K562 (cell line): ENCODE results near the gene LAMP1. TPM values are rescaled to one million over a fixed set of nuclear protein-coding genes. Genes with fewer than 3 reads are reported as not detected.

Experiments used
- ATAC-seq: fragments of 200-7000 bp; cut with Tn5 transposase; 3 replicates; pipeline ENCODE4 v1.9.1; 2020; ENCODE audit warnings: moderate library complexity
- BruUV-seq: library from RNA; stranded (reverse); fragments of 400-500 nt; replicated peaks from 2 replicates; lab custom pipeline; 2021; lab: Mats Ljungman, UMichigan
- CTCF ChIA-PET: fragments of 300-600 bp; formaldehyde crosslinking; extraction: SDS; loops from one replicate; lab custom pipeline; 2021; ENCODE audit warnings: low intra/inter-chr PET ratio; lab: Yijun Ruan, JAX
- POLR2A ChIA-PET: fragments of 300-600, 350-650 bp; sonication (Branson Sonifier 250); formaldehyde crosslinking; extraction: SDS; loops from one replicate; lab custom pipeline; 2021; ENCODE audit warnings: antibody characterized with exemption, inconsistent platforms; lab: Yijun Ruan, JAX
- DNase-seq, 4 experiments: peaks; one replicate each; pipeline versions ENCODE4 v3.0.0 to v3.0.0-alpha.2; 2011 to 2018; ENCODE audit warnings: low spot score in 3 of 4, mixed read lengths in 3 of 4; ENCODE audit errors: extremely low read depth in 1 of 4
- FAIRE-seq: peaks from 2 replicates; lab custom pipeline; 2011; peaks lifted over from hg19 to GRCh38; lab: Jason Lieb, UNC
- H2AFZ ChIP-seq: 2 replicates; pipeline ENCODE4 v1.6.0; 2011; ENCODE audit warnings: low read depth, low read length, control low read depth, inconsistent platforms
- H3K27ac ChIP-seq: fragments of 200-600 bp; 3 replicates; pipeline ENCODE4 v1.8.0; 2011; ENCODE audit warnings: low read depth, mild to moderate bottlenecking, control low read depth, inconsistent platforms, low read length, moderate library complexity, mixed read lengths; ENCODE audit errors: extremely low read depth
- H3K27me3 ChIP-seq, 2 experiments: fragments of 300-600 bp in 1 of 2; 2 replicates in 1 of 2; 3 replicates in 1 of 2; pipeline versions ENCODE4 v1.6.0 to v1.8.0; 2011; ENCODE audit warnings: inconsistent platforms in 2 of 2, low read length in 2 of 2, mild to moderate bottlenecking in 1 of 2, mixed read lengths in 1 of 2, moderate library complexity in 1 of 2; ENCODE audit not compliant: control insufficient read depth in 2 of 2, insufficient read depth in 2 of 2
- H3K36me3 ChIP-seq: fragments of 300-600 bp; 3 replicates; pipeline ENCODE4 v1.8.0; 2011; ENCODE audit warnings: mild to moderate bottlenecking, low read length, inconsistent platforms; ENCODE audit not compliant: control insufficient read depth, insufficient read depth
- H3K4me1 ChIP-seq, 2 experiments: fragments of 200-600 bp in 1 of 2; replicated peaks in 1 of 2; 2 replicates in 1 of 2; 3 replicates in 1 of 2; pipeline versions ENCODE4 v1.5.1 to v1.8.0; 2011; ENCODE audit warnings: inconsistent platforms in 2 of 2, low read length in 2 of 2, mild to moderate bottlenecking in 1 of 2, mixed read lengths in 1 of 2, moderate library complexity in 1 of 2; ENCODE audit not compliant: control insufficient read depth in 2 of 2, insufficient read depth in 2 of 2
- H3K4me2 ChIP-seq: 2 replicates; pipeline ENCODE4 v1.6.1; 2011; ENCODE audit warnings: low read length, control low read depth, inconsistent platforms, mixed read lengths; ENCODE audit not compliant: insufficient read depth
- H3K4me3 ChIP-seq: fragments of 200-600 bp; sonication (generic), shearing (Covaris generic); 2 replicates; pipeline ENCODE4 v1.5.1; 2016; ENCODE audit warnings: control low read depth, inconsistent platforms
- H3K79me2 ChIP-seq: fragments of 200-600 bp; 3 replicates; pipeline ENCODE4 v1.8.0; 2011; ENCODE audit warnings: low read length, inconsistent platforms; ENCODE audit not compliant: control insufficient read depth, insufficient read depth
- H3K9ac ChIP-seq, 2 experiments: 2 replicates each; pipeline versions ENCODE4 v1.6.0 to v1.6.1; 2011; ENCODE audit warnings: low read depth in 2 of 2, low read length in 2 of 2, control low read depth in 1 of 2, inconsistent platforms in 1 of 2, mild to moderate bottlenecking in 1 of 2, mixed read lengths in 1 of 2; ENCODE audit not compliant: insufficient read depth in 1 of 2
- H3K9me1 ChIP-seq: one replicate; pipeline ENCODE4 v1.6.0; 2011; ENCODE audit warnings: inconsistent platforms, mild to moderate bottlenecking, low read length, moderate library complexity; ENCODE audit not compliant: control insufficient read depth, insufficient read depth
- H3K9me3 ChIP-seq: replicated peaks from 2 replicates; pipeline ENCODE4 v1.5.1; 2011; ENCODE audit warnings: low read depth, low read length, inconsistent platforms; ENCODE audit not compliant: control insufficient read depth, insufficient read depth
- H4K20me1 ChIP-seq: replicated peaks from 2 replicates; pipeline ENCODE4 v1.6.1; 2011; ENCODE audit warnings: low read length, inconsistent platforms, mixed read lengths; ENCODE audit not compliant: control insufficient read depth, insufficient read depth
- C11orf30 ChIP-seq: fragments of 450-650 bp; IDR thresholded peaks from 2 replicates; pipeline ENCODE4 v1.6.1; 2016; ENCODE audit warnings: low read depth, mild to moderate bottlenecking
- MAFG ChIP-seq: fragments of 450-650 bp; conservative IDR thresholded peaks from 2 replicates; pipeline ENCODE4 v1.6.1; 2016; ENCODE audit warnings: missing genetic modification characterization, missing compliant biosample characterization
- ZNF316 ChIP-seq: fragments of 450-650 bp; IDR thresholded peaks from 2 replicates; pipeline ENCODE4 v1.6.1; 2016
- ZNF324 ChIP-seq: fragments of 250-450 bp; sonication (Bioruptor Pico); IDR thresholded peaks from 2 replicates; pipeline ENCODE4 v1.4.0; 2020; ENCODE audit warnings: mild to moderate bottlenecking
- ZNF668 ChIP-seq: fragments of 250-450 bp; sonication (Bioruptor Pico); IDR thresholded peaks from 2 replicates; pipeline ENCODE4 v1.8.0; 2022; ENCODE audit warnings: mild to moderate bottlenecking, inconsistent platforms
- whole genome bisulfite sequencing: fragments of 100-300 bp; shearing (Covaris generic); methylation state at CpG from one replicate; pipeline ENCODE4 v1.1.6; 2016; ENCODE audit warnings: low coverage, mixed read lengths; ENCODE audit not compliant: insufficient coverage; ENCODE audit errors: missing lambda C conversion rate; 5-methylcytosine and 5-hydroxymethylcytosine counted together
- in situ Hi-C: fragments of 300-500 bp; cut with MboI; formaldehyde crosslinking; loops from 4 replicates; pipeline ENCODE4 v1.15.0; 2018; ENCODE audit warnings: inconsistent platforms, mixed read lengths
- intact Hi-C: fragments of 100-400 bp; cut with micrococcal nuclease; formaldehyde crosslinking; loops from 2 replicates; pipeline ENCODE4 v1.14.2; 2022
- polyA plus RNA-seq, 8 experiments: library from polyadenylated mRNA; depleted of rRNA in 4 of 8; stranded (reverse) in 5 of 8; unstranded in 3 of 8; fragments of >200 nt; fragmentation: Nextera tagmentation in 2 of 8; fragmentation: Illumina TruSeq in 1 of 8; extraction: Ambion mirVana in 2 of 8; extraction: Trizol in 1 of 8; gene quantifications; 2 replicates each; pipeline versions ENCODE4 v1.2.1 to v1.2.3, GENCODE V29; 2011 to 2014; ENCODE audit warnings: inconsistent platforms in 1 of 8, missing spikeins in 1 of 8
- total RNA-seq, 7 experiments: library from RNA; depleted of rRNA in 6 of 7; stranded (reverse); fragments of >200 nt in 6 of 7; fragmentation: Illumina TruSeq in 2 of 7; extraction: Trizol in 2 of 7; gene quantifications; 2 replicates each; pipeline versions ENCODE4 v1.2.1 to v1.2.3, GENCODE V29; 2011 to 2021; ENCODE audit warnings: low replicate concordance in 1 of 7
- TF ChIP-seq, protein P1 (sequence below): fragments of 450-650 bp; IDR thresholded peaks from 2 replicates; pipeline ENCODE4 v1.6.1; 2017; ENCODE audit warnings: antibody characterized with exemption, mild to moderate bottlenecking
- TF ChIP-seq, protein P2 (sequence below): fragments of 450-650 bp; IDR thresholded peaks from 2 replicates; pipeline ENCODE4 v1.6.1; 2017; ENCODE audit warnings: antibody characterized with exemption
- TF ChIP-seq, protein P3 (sequence below): fragments of 150-350 bp; conservative IDR thresholded peaks from 2 replicates; pipeline ENCODE4 v1.6.1; 2014; ENCODE audit warnings: low read length

Gene LAMP1
- total and polyA plus RNA-seq, 9 of the 15 experiments (the other 6 are each of a cell fraction or from before 2014, with no cell fraction given), result 2.2 to 70.1 (median 30.5) TPM

DNA sequence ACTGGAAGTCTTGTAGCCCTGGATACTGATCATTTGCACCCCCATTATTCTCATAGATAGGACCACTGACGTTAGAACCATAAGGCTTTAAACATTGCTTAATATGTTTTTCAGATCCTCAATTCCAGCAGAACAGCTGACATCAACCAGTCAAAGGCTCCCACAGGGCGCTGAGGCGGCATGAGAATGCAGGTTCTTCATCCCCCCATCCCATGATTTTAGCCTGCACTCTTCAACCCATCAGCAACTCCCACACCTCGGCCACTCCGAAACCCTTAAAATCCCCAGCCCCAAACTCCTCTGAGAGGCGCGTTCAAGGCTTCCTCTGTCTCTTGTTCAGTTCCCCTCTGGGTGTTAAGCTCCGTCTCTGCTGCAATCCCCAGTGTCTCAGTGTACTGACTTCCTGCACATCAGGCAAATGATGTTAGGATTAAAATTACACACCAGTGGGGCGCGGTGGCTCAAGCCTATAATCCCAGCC is 24.3 kb upstream of the LAMP1 start:
- intact Hi-C loops, result loop anchor here (10.0 kb wide), 1 partner anchor 292 kb away; no protein-coding TSS in a partner anchor
- DNase-seq, result no peak
- Histone ChIP-seq H2AFZ (no peak overlapping the region), H3K9me3 (no peaks in the 10 kb centered on the region), H3K9me1 (no peaks in the 10 kb centered on the region), H3K4me2 (no peak overlapping the region), H3K27me3 (no peaks in the 10 kb centered on the region), H3K79me2 (no peaks in the 10 kb centered on the region; the same call in 2 of the 3 replicates), H3K27ac (no peak overlapping the region; the same call in 2 of the 3 replicates), H3K4me1 (peaks cover 11 to 20% of the 10 kb centered on the region in 2 experiments; a peak in 4 of 5 replicates), H4K20me1 (no peaks in the 10 kb centered on the region), H3K4me3 (no peak overlapping the region), H3K36me3 (no peaks in the 10 kb centered on the region), H3K9ac (no peak overlapping the region)
- no peak for FAIRE-seq
- no TSS peak for BruUV-seq
- WGBS, result 71% methylated on average over 9 of the region's 10 CpGs
- ChIA-PET CTCF (no interaction called here), POLR2A (interaction anchor here (0.6 to 1.5 kb wide), 2 partner anchors 9 to 18 kb away, joined by 3 read pairs; no protein-coding TSS in a partner anchor)
- no peak for ATAC-seq
- TF ChIP-seq, protein P1, sequence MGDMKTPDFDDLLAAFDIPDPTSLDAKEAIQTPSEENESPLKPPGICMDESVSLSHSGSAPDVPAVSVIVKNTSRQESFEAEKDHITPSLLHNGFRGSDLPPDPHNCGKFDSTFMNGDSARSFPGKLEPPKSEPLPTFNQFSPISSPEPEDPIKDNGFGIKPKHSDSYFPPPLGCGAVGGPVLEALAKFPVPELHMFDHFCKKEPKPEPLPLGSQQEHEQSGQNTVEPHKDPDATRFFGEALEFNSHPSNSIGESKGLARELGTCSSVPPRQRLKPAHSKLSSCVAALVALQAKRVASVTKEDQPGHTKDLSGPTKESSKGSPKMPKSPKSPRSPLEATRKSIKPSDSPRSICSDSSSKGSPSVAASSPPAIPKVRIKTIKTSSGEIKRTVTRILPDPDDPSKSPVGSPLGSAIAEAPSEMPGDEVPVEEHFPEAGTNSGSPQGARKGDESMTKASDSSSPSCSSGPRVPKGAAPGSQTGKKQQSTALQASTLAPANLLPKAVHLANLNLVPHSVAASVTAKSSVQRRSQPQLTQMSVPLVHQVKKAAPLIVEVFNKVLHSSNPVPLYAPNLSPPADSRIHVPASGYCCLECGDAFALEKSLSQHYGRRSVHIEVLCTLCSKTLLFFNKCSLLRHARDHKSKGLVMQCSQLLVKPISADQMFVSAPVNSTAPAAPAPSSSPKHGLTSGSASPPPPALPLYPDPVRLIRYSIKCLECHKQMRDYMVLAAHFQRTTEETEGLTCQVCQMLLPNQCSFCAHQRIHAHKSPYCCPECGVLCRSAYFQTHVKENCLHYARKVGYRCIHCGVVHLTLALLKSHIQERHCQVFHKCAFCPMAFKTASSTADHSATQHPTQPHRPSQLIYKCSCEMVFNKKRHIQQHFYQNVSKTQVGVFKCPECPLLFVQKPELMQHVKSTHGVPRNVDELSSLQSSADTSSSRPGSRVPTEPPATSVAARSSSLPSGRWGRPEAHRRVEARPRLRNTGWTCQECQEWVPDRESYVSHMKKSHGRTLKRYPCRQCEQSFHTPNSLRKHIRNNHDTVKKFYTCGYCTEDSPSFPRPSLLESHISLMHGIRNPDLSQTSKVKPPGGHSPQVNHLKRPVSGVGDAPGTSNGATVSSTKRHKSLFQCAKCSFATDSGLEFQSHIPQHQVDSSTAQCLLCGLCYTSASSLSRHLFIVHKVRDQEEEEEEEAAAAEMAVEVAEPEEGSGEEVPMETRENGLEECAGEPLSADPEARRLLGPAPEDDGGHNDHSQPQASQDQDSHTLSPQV, result 0 out of 2 replicates have a peak, but pooled peaks have one; percentile 18
- TF ChIP-seq, protein P2, sequence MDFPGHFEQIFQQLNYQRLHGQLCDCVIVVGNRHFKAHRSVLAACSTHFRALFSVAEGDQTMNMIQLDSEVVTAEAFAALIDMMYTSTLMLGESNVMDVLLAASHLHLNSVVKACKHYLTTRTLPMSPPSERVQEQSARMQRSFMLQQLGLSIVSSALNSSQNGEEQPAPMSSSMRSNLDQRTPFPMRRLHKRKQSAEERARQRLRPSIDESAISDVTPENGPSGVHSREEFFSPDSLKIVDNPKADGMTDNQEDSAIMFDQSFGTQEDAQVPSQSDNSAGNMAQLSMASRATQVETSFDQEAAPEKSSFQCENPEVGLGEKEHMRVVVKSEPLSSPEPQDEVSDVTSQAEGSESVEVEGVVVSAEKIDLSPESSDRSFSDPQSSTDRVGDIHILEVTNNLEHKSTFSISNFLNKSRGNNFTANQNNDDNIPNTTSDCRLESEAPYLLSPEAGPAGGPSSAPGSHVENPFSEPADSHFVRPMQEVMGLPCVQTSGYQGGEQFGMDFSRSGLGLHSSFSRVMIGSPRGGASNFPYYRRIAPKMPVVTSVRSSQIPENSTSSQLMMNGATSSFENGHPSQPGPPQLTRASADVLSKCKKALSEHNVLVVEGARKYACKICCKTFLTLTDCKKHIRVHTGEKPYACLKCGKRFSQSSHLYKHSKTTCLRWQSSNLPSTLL, result no peak
- TF ChIP-seq MAFG (tag) (0 out of 2 replicates have a peak, but pooled peaks have one; percentile 16), ZNF324 (CRISPR knock-in tag) (no peak), ZNF668 (CRISPR knock-in tag) (no peak), ZNF316 (peak; percentile 21; the same call in 1 of the 2 replicates), C11orf30 (peak; percentile 58)
- TF ChIP-seq, protein P3, sequence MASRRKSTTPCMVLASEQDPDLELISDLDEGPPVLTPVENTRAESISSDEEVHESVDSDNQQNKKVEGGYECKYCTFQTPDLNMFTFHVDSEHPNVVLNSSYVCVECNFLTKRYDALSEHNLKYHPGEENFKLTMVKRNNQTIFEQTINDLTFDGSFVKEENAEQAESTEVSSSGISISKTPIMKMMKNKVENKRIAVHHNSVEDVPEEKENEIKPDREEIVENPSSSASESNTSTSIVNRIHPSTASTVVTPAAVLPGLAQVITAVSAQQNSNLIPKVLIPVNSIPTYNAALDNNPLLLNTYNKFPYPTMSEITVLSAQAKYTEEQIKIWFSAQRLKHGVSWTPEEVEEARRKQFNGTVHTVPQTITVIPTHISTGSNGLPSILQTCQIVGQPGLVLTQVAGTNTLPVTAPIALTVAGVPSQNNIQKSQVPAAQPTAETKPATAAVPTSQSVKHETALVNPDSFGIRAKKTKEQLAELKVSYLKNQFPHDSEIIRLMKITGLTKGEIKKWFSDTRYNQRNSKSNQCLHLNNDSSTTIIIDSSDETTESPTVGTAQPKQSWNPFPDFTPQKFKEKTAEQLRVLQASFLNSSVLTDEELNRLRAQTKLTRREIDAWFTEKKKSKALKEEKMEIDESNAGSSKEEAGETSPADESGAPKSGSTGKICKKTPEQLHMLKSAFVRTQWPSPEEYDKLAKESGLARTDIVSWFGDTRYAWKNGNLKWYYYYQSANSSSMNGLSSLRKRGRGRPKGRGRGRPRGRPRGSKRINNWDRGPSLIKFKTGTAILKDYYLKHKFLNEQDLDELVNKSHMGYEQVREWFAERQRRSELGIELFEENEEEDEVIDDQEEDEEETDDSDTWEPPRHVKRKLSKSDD, result no peak
- in situ Hi-C loops, result loop anchor here (10.0 kb wide), 1 partner anchor 112 kb away; no protein-coding TSS in a partner anchor
